Glutamatergic neuron (in vitro differentiated cells): ENCODE data around the gene NR1H4. TPM values are rescaled to one million over a fixed set of nuclear protein-coding genes. Genes with fewer than 3 reads are reported as not detected.
"Not testable (repeated sequence)": the region's sequence is repeated elsewhere in the genome, so short reads cannot be mapped to it uniquely, and the experiment has no call there.

Experiments used
- DNase-seq: peaks from one replicate; pipeline ENCODE4 v3.0.0; 2022
- H3K27ac Mint-ChIP-seq: one replicate; pipeline ENCODE4 v1.8.0; 2020; ENCODE audit warnings: mild to moderate bottlenecking, mixed read lengths, inconsistent platforms; ENCODE audit not compliant: unreplicated experiment
- H3K27me3 Mint-ChIP-seq: one replicate; pipeline ENCODE4 v1.8.0; 2020; ENCODE audit warnings: mild to moderate bottlenecking, moderate library complexity, mixed read lengths, inconsistent platforms; ENCODE audit not compliant: unreplicated experiment
- H3K36me3 Mint-ChIP-seq: one replicate; pipeline ENCODE4 v1.8.0; 2020; ENCODE audit warnings: mild to moderate bottlenecking, mixed read lengths, inconsistent platforms; ENCODE audit not compliant: unreplicated experiment
- H3K4me1 Mint-ChIP-seq: one replicate; pipeline ENCODE4 v1.8.0; 2020; ENCODE audit warnings: mild to moderate bottlenecking, low read depth, mixed read lengths, inconsistent platforms; ENCODE audit not compliant: unreplicated experiment
- H3K4me3 Mint-ChIP-seq: one replicate; pipeline ENCODE4 v1.8.0; 2020; ENCODE audit warnings: mild to moderate bottlenecking, mixed read lengths, inconsistent platforms; ENCODE audit not compliant: unreplicated experiment
- H3K9me3 Mint-ChIP-seq: one replicate; pipeline ENCODE4 v1.8.0; 2020; ENCODE audit warnings: mild to moderate bottlenecking, moderate library complexity, mixed read lengths, inconsistent platforms; ENCODE audit not compliant: unreplicated experiment
- total RNA-seq: library from RNA; stranded (reverse); fragmentation: NEBNext Ultra II Directional; extraction: Animal tissue kit (Norgen Biotek cat#: 25700); gene quantifications from one replicate; pipeline ENCODE4 v1.2.1, GENCODE V29; 2021; ENCODE audit not compliant: unreplicated experiment
- TF ChIP-seq, protein P1 (sequence below): fragments of 200-600 bp; sonication (generic); IDR thresholded peaks from one replicate; pipeline ENCODE4 v1.5.0; 2021; ENCODE audit not compliant: partially characterized antibody, unreplicated experiment

NR1H4 gene
- total RNA-seq, 1 donor from 2014 or later, result not detected

DNA sequence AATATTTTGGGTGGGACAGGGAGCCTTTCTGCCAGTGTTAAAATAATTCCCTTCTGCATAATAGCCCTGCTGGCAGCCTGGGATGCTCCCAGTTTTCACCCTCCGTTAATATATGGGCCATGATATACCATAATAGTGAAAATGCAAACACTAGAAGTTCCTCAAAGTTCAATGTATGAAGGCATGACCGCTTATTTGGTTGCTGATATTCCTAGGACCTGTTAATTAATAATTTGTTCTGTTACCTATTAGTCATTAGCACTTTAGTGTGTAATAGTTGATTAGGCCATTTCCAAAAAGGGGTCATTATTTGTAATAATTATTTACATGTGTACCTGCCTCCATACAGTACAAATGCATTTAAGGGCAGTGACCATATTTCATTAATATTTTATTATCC is 20.4 kb downstream of the NR1H4 start:
- Mint-ChIP-seq H3K9me3 (peaks cover 2% of the 10 kb centered on the region), H3K27ac (no peak overlapping the region), H3K27me3 (no peaks in the 10 kb centered on the region), H3K4me1 (peaks cover 6% of the 10 kb centered on the region), H3K36me3 (no peaks in the 10 kb centered on the region), H3K4me3 (no peak overlapping the region)
- TF ChIP-seq, protein P1, sequence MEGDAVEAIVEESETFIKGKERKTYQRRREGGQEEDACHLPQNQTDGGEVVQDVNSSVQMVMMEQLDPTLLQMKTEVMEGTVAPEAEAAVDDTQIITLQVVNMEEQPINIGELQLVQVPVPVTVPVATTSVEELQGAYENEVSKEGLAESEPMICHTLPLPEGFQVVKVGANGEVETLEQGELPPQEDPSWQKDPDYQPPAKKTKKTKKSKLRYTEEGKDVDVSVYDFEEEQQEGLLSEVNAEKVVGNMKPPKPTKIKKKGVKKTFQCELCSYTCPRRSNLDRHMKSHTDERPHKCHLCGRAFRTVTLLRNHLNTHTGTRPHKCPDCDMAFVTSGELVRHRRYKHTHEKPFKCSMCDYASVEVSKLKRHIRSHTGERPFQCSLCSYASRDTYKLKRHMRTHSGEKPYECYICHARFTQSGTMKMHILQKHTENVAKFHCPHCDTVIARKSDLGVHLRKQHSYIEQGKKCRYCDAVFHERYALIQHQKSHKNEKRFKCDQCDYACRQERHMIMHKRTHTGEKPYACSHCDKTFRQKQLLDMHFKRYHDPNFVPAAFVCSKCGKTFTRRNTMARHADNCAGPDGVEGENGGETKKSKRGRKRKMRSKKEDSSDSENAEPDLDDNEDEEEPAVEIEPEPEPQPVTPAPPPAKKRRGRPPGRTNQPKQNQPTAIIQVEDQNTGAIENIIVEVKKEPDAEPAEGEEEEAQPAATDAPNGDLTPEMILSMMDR, result no peak
- no peak for DNase-seq

DNA sequence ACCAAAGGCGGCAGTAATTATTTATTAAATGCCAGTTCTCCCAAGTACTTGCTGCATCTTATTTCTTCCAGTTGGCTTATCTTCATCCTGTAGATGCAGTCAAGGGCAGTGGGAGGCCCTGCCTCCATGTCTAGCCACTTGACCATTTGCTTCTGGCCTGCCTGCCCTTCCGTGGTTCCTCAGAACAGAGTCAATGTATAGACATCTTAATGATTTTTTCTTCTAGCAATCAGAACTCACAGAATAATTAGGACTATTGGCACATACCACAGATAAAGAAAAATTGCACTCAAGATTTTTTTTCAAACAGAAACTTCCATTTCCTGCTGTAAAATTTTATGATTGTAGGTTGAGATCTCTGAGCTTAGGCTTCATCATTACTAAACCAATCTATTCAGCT is 20.9 kb downstream of the NR1H4 start:
- TF ChIP-seq, protein P1, result no peak
- Mint-ChIP-seq H3K9me3 (peaks cover 2% of the 10 kb centered on the region), H3K27ac (no peak overlapping the region), H3K4me3 (no peak overlapping the region), H3K36me3 (no peaks in the 10 kb centered on the region), H3K4me1 (peaks cover 6% of the 10 kb centered on the region), H3K27me3 (no peaks in the 10 kb centered on the region)
- no peak for DNase-seq

GRCh38 chr12:100497105-100497795 is 23.6 kb downstream of the NR1H4 start:
- TF ChIP-seq, protein P1, result no peak
- Mint-ChIP-seq H3K27ac (no peak overlapping the region), H3K9me3 (no peaks in the 10 kb centered on the region), H3K27me3 (no peaks in the 10 kb centered on the region), H3K4me1 (peaks cover 6% of the 10 kb centered on the region), H3K36me3 (no peaks in the 10 kb centered on the region), H3K4me3 (no peak overlapping the region)
- DNase-seq, result no peak

GRCh38 chr12:100498141-100498540 is 24.5 kb downstream of the NR1H4 start:
- Mint-ChIP-seq H3K4me1 (peaks cover 6% of the 10 kb centered on the region), H3K9me3 (no peaks in the 10 kb centered on the region), H3K4me3 (no peak overlapping the region), H3K36me3 (no peaks in the 10 kb centered on the region), H3K27me3 (no peaks in the 10 kb centered on the region), H3K27ac (no peak overlapping the region)
- DNase-seq, result no peak
- TF ChIP-seq, protein P1, result no peak

DNA sequence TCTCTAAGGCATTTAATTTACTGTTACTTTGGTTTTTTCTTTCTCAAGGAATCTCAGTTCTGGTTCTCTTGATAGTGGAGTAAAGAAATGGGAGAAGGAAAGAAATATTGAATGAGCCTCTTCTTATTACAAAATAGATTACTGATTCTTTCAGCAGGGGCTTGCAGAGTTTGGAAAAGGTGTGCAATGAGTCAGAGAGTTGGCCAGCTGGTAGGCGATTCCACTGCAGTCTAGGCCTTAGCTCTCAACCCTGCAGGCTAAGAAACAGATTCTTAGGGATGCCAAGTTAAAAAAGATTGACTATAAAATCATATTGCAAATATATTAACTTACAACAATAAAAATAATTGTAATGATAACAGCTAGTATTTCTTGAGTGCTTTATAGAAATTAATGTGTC is 25.8 kb downstream of the NR1H4 start:
- H3K36me3 Mint-ChIP-seq, result no peaks in the 10 kb centered on the region
- H3K27me3 Mint-ChIP-seq, result no peaks in the 10 kb centered on the region
- peaks cover 6% of the 10 kb centered on the region for H3K4me1 Mint-ChIP-seq
- H3K9me3 Mint-ChIP-seq, result no peaks in the 10 kb centered on the region
- H3K4me3 Mint-ChIP-seq, result no peak overlapping the region
- TF ChIP-seq, protein P1, result no peak
- H3K27ac Mint-ChIP-seq, result no peak overlapping the region
- no peak for DNase-seq

GRCh38 chr12:100502718-100503117 is 29.1 kb downstream of the NR1H4 start:
- not testable (repeated sequence) for DNase-seq, H3K27ac Mint-ChIP-seq, H3K36me3 Mint-ChIP-seq, H3K4me3 Mint-ChIP-seq, H3K4me1 Mint-ChIP-seq, H3K27me3 Mint-ChIP-seq, H3K9me3 Mint-ChIP-seq
